HG03457 (cell line): ENCODE measurements around the gene NPM3.

Source experiments
- ATAC-seq: cut with Tn5 transposase; IDR thresholded peaks from one replicate; pipeline ENCODE4 v1.9.1; 2021; ENCODE audit warnings: moderate number of reproducible peaks; ENCODE audit not compliant: unreplicated experiment

Gene NPM3

GRCh38 chr10:101760510-101760909 is 22.7 kb downstream of the NPM3 start:
- no peak for ATAC-seq

DNA sequence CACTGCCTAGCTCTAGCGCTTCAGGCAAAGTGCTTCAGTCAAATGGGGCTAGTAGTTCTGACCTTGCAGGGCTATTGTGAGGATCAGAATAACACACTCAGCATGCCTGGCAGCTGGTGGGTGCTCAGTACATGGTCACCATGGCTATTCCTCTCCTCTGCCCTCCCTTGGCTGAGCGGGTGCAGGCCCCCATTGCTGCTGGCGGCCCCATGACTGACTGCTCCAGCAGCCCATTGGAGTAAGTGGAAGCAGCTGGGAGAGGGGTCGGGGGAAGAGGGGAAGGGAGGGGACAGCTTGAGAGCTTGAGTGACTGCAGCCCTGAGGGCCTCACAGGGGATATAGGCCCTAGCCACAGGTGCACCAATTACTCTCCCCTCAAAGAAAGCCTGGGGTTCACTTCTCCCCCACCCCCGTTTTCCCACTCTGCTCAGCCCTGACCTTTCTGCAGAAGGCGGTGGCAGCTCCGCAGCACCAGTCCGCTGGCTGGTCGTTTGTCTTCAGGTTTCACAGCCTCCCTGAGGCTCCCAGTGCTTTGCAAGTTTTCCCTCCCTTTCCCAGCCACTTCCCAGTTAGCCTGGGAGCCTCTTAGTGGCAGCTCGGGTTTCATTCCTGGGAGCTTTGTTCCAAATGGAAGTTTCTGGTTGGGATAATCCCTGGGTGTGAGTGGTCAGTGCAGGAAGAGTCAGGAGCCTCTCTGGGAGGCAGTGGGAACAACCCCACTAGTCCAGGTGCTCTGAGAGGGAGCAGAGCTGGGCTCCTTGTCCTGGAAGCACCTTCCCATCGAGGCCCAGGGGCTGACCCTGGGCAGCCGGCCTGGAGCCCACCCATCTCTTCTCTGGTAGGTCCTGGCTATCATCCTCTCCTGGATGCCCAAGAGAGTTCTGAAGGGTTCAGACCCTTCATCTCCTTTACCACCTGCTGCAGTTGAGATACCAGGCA is 23.7 kb downstream of the NPM3 start:
- ATAC-seq: no peak

DNA sequence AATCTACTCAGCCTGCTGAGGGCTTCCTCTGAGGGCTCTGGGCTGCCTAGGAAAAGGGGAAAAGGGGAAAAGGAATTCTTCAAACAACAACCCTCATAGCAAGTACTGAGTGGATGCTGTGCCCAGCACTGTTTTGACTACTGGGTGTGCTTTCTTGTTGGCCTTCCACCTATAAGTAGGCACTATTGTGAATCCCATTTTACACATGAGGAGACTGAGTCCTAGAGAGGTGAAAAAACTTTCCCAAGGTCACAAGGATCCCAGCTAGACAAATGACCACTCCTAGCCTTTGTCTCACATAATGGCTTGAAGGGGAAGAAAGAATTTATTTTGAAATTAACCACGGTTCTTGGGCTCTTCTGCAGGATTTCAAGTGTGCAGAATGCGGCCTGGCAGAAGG is 24.4 kb downstream of the NPM3 start:
- ATAC-seq: no peak

DNA sequence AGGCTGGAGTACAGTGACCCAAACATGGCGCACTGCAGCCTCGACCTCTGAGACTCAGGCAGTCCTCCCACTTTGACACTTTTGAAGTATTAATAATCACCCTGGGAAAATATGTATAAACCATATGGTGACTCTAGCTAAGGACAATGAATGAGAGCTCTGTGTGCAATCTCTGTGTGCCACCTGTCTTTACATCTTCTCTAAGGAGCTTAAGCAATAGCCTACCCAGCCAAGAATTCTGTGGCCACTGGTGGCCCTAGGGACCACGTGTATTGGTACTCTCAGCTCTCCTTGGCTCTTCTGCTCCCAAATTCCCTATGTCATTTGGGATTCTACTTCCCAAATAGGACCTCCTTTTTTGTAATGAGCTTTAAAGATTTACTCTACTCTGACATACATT is 31.0 kb downstream of the NPM3 start:
- no peak for ATAC-seq

DNA sequence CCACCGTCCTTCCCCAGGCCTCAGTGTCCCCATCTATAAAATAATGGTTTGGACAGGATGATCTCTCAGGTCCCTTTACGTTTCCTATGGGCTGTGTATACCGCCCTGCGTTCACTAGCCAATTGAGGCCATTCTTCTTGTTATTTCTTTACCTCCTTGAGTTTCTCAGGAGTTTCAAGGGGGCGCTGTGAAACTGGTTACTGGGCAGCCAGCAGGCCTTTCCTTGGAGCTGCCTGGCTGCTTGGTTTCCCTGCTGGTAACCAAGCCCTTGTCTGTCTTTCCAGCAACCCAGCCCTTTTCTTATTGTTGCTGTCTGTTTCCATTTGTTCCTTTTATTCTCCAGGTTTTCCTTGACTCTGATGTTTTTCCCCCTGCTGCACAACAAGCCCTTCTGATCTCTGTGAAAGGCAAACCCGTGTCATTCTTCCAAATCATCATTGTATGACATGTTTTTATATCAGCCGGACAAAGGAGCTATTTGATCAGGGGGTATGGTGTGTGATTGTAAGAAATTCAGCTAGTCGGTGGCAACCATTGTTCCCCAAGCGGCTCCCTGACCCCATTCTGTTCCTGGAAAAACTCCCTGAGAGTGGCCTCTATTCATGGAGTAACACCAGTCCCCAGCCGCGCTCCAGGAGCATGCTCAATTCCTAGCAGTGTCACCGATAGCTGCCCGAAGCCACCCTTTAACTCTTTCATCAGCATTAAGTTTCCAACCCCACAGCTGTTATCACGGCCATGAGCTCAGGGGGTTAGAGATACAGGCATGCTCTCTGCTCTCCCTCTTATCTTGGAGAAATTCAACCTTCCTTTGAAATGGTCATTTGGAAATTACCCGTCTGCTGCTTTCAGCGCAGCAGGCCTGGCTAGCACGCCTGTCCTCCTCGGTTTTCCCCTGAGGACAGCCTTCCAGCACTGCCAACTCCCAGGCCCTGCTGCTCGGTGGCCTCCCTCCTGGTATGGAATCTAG is 33.9 kb downstream of the NPM3 start:
- no peak for ATAC-seq

DNA sequence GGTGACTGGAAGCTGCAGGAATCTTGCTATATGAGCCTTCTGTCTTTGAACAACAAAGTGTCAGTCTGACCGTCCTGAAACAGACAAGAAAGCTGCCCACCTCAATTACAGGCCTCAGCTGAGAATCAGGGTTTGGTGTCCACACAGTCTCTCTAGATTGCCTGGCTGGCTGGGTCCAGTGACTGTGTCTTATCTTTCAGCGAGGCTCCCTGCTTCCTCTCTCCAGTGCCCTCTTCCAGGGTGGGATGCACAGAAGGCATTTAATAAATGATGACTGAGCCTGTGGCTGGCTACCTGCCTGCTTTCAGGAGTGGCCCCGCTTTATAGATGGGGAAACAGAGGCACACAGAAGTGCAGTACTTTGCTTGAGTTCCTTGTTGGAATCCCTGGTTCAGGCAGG is 34.8 kb downstream of the NPM3 start:
- ATAC-seq: no peak

GRCh38 chr10:101745074-101745696 is 38.1 kb downstream of the NPM3 start:
- ATAC-seq: no peak

DNA sequence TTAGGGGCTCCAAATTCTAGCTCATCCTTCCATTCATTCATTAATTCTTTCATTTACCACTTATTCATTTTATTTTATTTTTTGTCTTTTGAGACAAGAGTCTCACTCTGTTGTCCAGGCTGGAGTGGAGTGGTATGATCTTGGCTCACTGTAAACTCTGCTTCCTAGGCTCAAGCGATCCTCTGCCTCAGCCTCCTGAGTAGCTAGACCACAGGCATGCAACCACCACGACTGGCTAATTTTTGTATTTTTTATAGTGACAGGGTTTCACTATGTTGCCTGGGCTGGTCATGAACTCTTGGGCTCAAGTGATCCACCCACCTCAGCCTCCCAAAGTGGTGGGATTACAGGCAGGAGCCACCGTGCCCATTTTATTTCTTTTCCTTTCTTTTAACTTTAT is 39.0 kb downstream of the NPM3 start:
- no peak for ATAC-seq

DNA sequence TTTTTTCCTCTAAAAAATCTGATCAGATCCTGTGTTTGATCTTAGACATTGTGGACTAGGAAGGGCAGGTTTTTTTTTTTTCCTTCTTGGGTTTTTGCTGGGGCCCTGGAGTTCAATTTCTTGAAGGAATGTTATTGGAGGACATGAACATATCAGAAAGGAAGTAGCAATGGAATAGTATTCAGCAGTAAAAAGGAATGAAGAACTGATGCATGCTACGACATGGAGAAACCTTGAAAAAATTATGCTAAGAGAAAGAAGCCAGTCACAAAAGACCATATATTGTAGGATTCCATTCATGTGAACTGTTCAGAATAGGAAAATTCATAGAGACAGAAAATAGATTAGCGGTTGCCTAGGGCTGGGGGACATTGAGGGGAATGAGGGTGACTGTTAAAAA is 41.3 kb downstream of the NPM3 start:
- ATAC-seq: no peak

DNA sequence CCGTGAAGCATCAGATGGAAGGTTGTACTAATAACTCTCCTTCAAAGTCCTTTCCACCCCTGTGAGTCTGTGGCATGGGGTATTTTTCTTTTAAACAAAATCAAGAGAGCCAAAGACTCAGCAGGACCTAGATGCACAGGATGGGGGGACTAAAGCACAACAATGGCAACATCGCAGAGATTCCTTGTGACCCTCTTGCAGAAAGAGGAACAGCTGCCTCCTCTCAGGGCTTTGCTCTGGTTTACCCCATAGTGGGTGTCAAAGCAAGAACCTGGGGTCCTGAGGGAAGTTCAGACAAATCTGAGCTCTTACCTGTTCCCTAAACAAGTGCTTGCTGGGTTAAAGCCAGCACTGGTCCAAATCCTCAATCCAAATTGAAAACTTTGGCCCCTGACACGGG is 46.6 kb downstream of the NPM3 start:
- no peak for ATAC-seq

GRCh38 chr10:101732096-101732495 is 51.1 kb downstream of the NPM3 start:
- no peak for ATAC-seq
